Spleen (tissue), 7 donors: Measurements from ENCODE around the gene CHCHD3.

Experiments
- CTCF ChIP-seq, 11 experiments: fragments of 200-600 bp in 7 of 11; fragments of 450-650 bp in 4 of 11; sonication (generic) in 4 of 11; IDR thresholded peaks in 8 of 11; conservative IDR thresholded peaks in 3 of 11; 1 replicate in 7 of 11; 2 replicates in 4 of 11; pipeline versions ENCODE4 v1.4.0 to v1.8.0; 2016 to 2021; ENCODE audit warnings: antibody characterized with exemption in 11 of 11, inconsistent platforms in 4 of 11, mild to moderate bottlenecking in 1 of 11
- POLR2A ChIP-seq, 3 donors: fragments of 450-650 bp; IDR thresholded peaks; one replicate each; pipeline ENCODE4 v1.5.1; 2017; ENCODE audit warnings: antibody characterized with exemption in 3 of 3, mild to moderate bottlenecking in 1 of 3
- POLR2AphosphoS5 ChIP-seq, 3 donors: sonication (generic); formaldehyde crosslinking; IDR thresholded peaks; one replicate each; pipeline ENCODE4 v1.5.1; 2017; ENCODE audit warnings: antibody characterized with exemption in 3 of 3
- donor health status: DM: no; HTN: no; CAD: no; lungs with moderate emphysema.
- donor health status: DM: no; HTN: no; CAD: no.
- donor health status: DM: no; HTN: no; CAD: no.

DNA sequence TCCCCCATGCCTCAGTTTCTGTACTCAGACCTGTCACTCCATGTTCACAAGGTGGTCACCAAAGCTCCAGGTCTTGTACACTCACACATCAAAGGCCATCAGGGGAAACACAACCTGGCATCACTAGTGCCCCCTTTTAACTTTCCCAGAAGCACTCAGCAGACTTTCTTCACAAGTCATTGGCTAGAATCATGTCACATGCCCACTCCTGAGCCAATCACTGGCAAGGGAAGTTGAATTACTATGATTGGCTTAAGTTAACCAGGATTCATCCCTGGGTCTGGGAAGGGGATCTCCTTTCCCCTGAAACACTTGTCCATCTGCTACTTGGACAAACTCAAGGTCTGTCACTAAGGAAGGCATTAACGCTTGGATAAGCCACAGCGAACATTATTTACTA is 311.8 kb downstream of the CHCHD3 start:
- TF ChIP-seq POLR2AphosphoS5 (IDR thresholded peaks at IDR 0.05) (no peak), CTCF (IDR thresholded peaks at IDR 0.05 in 8 of 11, conservative IDR thresholded peaks at IDR 0.05 in 3 of 11) (no peak), POLR2A (IDR thresholded peaks at IDR 0.05) (no peak)
